Stimulated activated naive CD4-positive, alpha-beta T cell treated with Interleukin-2 at 50 U/mL for 16 hours (primary cell): ENCODE measurements around the gene ATP6V0E2.
"Not testable (repeated sequence)": the region's sequence is repeated elsewhere in the genome, so short reads cannot be mapped to it uniquely, and the experiment has no call there.

ENCODE experiments used
- DNase-seq: peaks from one replicate; lab custom pipeline; 2025; lab: John Stamatoyannopoulos, UW

ATP6V0E2 gene

GRCh38 chr7:149873074-149873969 is at the start of gene ATP6V0E2:
Gene ATP6V0E2 (plus strand): TSS chr7:149873969. CDS start chr7:149874066, 97 bp downstream.
- peak; percentile 92 for DNase-seq

- no peak for DNase-seq
Observed at GRCh38 chr7:149824301-149824741, 49.4 kb upstream of the ATP6V0E2 start.

GRCh38 chr7:149824748-149825566 is 48.8 kb upstream of the ATP6V0E2 start:
- no peak for DNase-seq

DNA sequence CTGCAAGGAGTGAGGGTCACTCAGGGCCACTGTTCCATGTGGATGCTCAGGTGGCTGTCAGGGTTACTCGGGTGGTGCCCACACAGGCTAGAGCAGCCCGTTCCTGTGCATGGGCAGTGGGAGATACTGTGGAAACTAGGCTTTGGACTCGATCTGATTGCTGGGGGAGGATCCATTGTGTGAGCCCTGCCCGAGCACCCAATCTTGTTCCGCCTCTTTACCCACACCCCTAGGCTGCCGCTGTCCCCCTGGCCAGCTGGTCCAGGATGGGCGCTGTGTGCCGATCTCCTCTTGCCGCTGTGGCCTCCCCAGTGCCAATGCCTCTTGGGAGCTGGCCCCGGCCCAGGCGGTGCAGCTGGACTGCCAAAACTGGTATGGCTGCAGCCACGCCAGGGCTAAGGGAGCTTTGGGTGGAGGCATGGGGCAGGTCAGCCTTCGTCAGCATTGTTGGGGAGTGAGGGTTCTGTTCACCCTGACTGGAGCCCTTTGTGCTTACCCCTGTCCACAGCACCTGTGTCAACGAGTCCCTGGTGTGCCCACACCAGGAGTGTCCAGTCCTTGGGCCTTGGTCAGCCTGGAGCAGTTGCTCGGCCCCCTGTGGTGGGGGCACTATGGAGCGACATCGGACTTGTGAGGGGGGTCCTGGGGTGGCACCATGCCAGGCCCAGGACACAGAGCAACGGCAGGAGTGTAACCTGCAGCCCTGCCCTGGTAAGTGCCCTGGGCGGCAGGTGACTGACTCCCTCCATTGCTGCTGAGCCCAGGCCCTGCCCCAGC is 48.0 kb upstream of the ATP6V0E2 start:
- DNase-seq = no peak

- DNase-seq = no peak
Observed at GRCh38 chr7:149826344-149827088, 47.3 kb upstream of the ATP6V0E2 start.

DNA sequence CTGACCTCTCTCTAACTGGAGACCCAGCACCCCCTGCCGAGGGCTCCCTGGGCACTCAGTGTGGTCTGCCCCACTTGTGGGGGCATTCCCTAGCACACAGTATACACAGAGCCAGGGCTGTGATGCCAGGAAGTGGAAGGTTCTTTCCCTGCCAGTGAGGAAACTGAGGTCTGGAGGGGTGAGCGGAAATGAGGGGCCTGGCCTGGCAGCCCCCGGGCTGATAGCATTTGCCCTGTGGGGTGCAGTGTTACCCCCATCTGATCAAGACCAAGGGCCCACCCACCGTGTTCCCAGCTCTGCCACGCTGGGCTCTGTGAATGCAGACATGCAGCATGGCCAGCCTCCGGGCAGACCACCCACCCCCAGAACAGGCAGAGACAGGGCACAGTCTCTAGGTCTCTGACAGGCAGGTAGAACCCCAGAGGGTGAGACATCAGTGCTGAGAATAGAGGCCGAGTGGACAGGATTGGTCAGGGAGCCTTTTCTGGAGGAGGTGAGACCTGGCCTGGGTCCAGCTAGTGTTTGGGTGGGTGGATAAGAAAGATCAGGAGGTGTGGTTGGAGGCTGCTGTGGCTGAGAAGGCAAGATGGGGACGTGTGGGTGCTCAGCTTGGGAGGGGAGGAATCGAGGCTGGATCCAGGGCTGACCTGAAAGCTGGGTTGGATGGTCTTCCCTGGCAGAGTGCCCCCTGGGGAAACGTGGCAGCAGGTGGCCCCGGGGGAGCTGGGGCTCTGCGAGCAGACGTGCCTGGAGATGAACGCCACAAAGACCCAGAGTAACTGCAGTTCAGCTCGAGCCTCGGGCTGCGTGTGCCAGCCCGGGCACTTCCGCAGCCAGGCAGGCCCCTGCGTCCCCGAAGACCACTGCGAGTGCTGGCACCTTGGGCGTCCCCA is 46.4 kb upstream of the ATP6V0E2 start:
- DNase-seq = no peak

GRCh38 chr7:149828357-149829309 is 45.1 kb upstream of the ATP6V0E2 start:
- DNase-seq = no peak

DNA sequence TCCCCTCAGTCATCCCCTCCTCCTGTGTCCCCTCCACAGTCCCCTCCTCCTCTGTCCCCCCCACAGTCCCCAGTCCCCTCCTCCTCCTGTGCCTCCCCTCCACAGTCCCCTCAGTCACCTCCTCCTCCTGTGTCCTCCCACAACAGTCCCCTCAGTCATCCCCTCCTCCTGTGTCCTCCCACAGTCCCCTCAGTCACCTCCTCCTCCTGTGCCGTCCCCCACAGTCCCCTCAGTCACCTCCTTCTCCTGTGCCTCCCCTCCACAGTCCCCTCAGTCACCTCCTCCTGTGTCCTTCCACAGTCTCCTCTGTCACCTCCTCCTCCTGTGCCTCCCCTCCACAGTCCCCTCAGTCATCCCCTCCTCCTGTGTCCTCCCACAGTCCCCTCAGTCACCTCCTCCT is 43.2 kb upstream of the ATP6V0E2 start:
- not testable (repeated sequence) for DNase-seq

DNA sequence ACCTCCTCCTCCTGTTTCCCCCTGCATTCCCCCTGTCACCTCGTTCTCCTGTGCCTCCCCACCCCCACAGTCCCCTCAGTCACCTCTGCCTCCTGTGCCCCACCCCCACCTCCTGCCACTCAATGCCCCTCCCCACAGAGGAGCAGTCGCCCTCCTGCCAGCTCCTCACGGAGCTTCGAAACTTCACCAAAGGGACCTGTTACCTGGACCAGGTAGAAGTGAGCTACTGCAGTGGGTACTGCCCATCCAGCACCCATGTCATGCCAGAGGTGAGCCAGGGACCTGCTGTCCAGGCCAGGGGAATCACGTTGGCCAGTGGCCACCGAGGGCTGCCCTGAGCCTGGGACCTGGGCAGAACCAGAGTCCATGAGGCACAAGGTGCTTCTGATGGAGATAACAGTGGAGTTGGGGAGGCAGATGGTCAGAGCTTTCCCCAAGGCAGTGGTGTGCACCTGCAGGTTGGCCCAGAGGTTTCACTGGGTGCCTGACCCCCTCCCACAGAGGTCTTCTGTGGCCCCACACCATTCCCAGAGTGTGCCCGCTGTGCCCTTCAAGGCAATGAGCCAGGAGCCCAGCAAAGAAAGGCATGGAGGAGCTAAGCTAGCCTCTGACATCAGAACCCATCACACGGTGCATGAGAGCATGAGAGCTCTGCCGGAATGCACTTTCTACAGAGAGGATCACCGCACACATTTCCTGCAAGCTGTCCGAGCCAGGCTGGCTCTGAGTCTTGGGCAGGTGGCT is 42.6 kb upstream of the ATP6V0E2 start:
- no peak for DNase-seq

DNA sequence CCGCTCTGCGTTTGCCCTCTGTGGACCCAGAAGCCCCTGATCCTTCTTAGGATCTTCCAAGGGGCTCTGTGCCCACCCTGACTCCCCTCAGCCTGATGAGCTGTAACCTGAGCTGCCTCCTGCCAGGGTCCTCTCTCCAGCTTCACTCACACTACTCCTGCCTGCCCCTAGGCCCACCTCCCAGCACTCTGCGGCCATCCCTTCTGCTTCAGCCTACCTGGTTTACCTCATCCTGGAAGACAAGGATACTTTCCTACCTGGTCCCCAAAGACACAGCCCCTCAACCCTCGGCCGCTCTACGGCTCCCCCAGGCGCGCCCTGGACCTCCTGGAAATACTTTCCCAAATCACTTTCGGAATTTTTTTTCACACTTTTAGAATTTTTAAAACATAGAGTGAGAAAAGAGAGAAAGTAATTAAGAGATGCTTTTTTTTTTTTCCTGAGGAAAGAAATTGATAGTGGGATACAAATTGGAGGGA is 42.0 kb upstream of the ATP6V0E2 start:
- DNase-seq = no peak

DNA sequence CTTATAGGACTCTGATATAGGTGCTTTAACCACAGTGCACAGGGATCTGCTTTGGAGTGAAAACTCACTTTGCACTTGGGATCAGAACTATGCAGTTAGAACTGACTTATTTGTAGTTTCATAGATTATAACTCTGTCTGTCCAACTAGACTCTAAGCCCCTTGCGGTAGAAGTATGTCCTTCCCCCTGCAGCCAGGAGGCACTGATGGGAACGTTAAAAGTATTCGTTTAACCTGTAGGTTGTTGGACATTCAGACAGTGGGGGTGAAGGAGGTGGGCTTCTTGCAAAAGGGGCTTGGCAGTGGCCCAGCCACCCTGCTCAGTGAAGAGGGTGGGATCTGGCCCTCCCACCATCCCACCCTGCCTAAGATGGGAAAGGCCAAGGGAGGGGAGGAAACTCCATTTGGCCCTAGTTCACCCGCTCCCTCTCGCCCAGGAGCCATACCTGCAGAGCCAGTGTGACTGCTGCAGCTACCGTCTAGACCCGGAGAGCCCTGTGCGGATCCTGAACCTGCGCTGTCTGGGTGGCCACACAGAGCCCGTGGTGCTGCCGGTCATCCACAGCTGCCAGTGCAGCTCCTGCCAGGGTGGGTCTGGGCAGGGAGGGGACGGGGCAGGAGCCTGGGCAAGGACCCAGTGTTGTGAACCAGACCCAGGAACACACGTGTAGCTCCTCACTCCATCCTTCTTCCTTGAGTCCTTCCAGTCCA is 41.3 kb upstream of the ATP6V0E2 start:
- no peak for DNase-seq

DNA sequence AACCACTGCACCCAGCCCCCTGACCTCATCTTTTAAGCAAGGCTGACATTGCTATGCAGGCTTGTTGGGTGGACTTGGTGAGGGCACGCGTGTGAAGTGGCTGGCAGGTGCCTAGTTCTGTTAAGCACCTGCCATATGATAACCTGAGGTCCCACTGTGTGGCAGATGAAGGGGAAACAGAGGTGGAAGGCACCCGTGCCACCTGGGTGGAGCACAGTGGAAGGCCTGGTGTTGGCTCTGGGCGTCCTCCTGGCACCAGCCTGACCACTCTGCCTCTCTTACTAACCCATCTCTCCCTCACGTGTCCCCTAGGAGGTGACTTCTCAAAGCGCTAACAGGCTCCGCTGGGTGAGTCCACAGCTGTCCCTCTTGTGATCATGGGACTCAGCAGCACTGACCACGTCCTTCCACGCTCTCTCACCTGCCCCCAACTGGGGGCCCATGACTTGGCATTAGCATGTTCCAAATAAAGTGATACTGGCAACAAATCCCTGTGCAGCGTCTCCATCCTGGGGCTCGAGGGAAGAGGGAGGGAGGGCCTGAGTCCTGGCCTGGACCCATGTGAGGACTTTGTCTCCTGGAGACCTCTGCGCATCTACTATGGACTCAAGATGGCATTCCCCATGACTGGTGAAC is 40.2 kb upstream of the ATP6V0E2 start:
- DNase-seq = no peak

- DNase-seq = no peak
Observed at GRCh38 chr7:149834601-149835000, 39.2 kb upstream of the ATP6V0E2 start.

GRCh38 chr7:149836434-149836833 is 37.3 kb upstream of the ATP6V0E2 start:
- no peak for DNase-seq

DNA sequence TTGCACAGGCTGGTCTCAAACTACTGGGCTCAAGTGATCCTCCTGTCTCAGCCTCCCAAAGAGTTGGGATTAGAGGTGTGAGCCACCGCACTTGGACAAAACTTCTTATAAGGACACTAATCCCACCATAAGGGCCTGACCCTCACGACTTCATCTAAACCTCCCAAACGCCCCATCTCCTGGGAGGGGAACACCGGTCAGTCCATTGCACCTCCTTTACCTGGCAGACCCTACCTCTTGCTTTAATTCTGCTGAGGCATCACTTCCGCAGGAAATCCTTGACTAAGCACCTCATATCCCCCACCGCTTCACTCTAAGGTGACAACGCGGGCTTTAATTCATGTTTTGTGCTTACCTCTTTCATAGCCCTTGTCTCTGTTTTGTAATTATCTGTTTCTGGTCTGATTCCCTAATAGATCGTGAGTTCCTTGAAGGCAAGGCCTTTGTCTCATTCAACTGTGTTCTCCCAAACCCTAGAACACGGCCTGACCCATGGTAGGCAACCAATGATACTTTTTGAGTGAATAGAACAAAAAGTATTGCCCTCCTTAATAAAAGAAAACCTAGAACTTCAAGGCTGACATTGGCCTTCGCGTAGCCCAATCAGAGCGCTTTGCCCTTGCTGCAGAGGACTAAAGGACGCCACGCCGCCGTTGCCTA is 36.1 kb upstream of the ATP6V0E2 start:
- DNase-seq = no peak

GRCh38 chr7:149838224-149838991 is 35.4 kb upstream of the ATP6V0E2 start, which contains the start of gene ZNF862:
Gene ZNF862 (plus strand): TSS chr7:149838375. CDS start chr7:149838612, 237 bp downstream.
- DNase-seq = peak; percentile 98
